Activated CD8-positive, alpha-beta T cell treated with anti-CD3 and anti-CD28 coated beads, Interleukin-2, amount 10 ng/mL, durations not matched to agents 7 days and 5 days (primary cell): ENCODE data around the gene GALM. TPM values are rescaled to one million over a fixed set of nuclear protein-coding genes. Genes with fewer than 3 reads are reported as not detected.
A peak's percentile ranks its signal among the peaks of the same experiment; 100 is the strongest.

Source experiments
- ATAC-seq: fragments of 150-1000 bp; cut with Tn5 transposase; one replicate; pipeline ENCODE4 v1.10.0; 2021; ENCODE audit warnings: moderate library complexity
- CTCF ChIA-PET: fragments of 350-600 bp; sonication (Branson Sonifier 250); formaldehyde crosslinking; loops from one replicate; lab custom pipeline; 2021; ENCODE audit warnings: antibody characterized with exemption; lab: Charles Lee
- POLR2A ChIA-PET: fragments of 350-600 bp; sonication (Branson Sonifier 250); formaldehyde crosslinking; loops from one replicate; lab custom pipeline; 2021; ENCODE audit warnings: antibody characterized with exemption; lab: Charles Lee
- DNase-seq: peaks from one replicate; pipeline ENCODE4 v3.0.0-alpha.2; 2020
- H3K27ac Mint-ChIP-seq: one replicate; pipeline ENCODE4 v1.8.0; 2021; ENCODE audit warnings: mild to moderate bottlenecking, mixed read lengths
- H3K27me3 Mint-ChIP-seq: one replicate; pipeline ENCODE4 v1.8.0; 2021; ENCODE audit warnings: low read depth, mixed read lengths
- H3K36me3 Mint-ChIP-seq: one replicate; pipeline ENCODE4 v1.8.0; 2021; ENCODE audit warnings: low read depth, mixed read lengths
- H3K4me1 Mint-ChIP-seq: one replicate; pipeline ENCODE4 v1.8.0; 2021; ENCODE audit warnings: low read depth, mixed read lengths
- H3K4me3 Mint-ChIP-seq: one replicate; pipeline ENCODE4 v1.8.0; 2021; ENCODE audit warnings: mild to moderate bottlenecking, mixed read lengths
- H3K9me3 Mint-ChIP-seq: one replicate; pipeline ENCODE4 v1.8.0; 2022; ENCODE audit warnings: mixed read lengths; ENCODE audit not compliant: insufficient read depth
- total RNA-seq, 2 experiments: library from RNA; stranded (reverse); gene quantifications; one replicate each; pipeline ENCODE4 v1.2.3, GENCODE V29; 2021

The GALM gene
- total RNA-seq, 2 experiments from 2014 or later = 27.6 TPM

- Mint-ChIP-seq H3K27ac (no peak overlapping the region), H3K4me3 (no peak overlapping the region), H3K9me3 (no peaks in the 10 kb centered on the region), H3K27me3 (no peaks in the 10 kb centered on the region), H3K36me3 (peaks cover 81% of the 10 kb centered on the region), H3K4me1 (peaks cover 31% of the 10 kb centered on the region)
- ChIA-PET POLR2A (interaction anchor here (0.6 to 3.5 kb wide), 5 partner anchors 10 to 209 kb away, joined by 3 to 36 read pairs (median 3); partner anchors contain the start of gene SRSF7), CTCF (interaction anchor here (0.8 to 12.1 kb wide), 21 partner anchors 9 to 209 kb away, joined by 3 to 160 read pairs (median 4); partner anchors contain the start of genes GALM and HNRNPLL)
- no peak for DNase-seq
- peak; percentile 25 for ATAC-seq
Observed at GRCh38 chr2:38740851-38741731, 75.2 kb downstream of the GALM start.

- Mint-ChIP-seq H3K27me3 (no peaks in the 10 kb centered on the region), H3K4me1 (peaks cover 49% of the 10 kb centered on the region), H3K36me3 (peaks cover 82% of the 10 kb centered on the region), H3K4me3 (no peak overlapping the region), H3K27ac (peak overlapping the region; percentile 24), H3K9me3 (no peaks in the 10 kb centered on the region)
- ChIA-PET POLR2A (interaction anchor here (0.7 to 2.8 kb wide), 8 partner anchors 8 to 198 kb away, joined by 3 to 16 read pairs (median 6); partner anchors contain the start of gene SRSF7), CTCF (interaction anchor here (1.1 to 12.1 kb wide), 6 partner anchors 92 to 207 kb away, joined by 3 to 160 read pairs (median 9); no protein-coding TSS in a partner anchor)
- DNase-seq (no peak), ATAC-seq (peak; percentile 13)
Observed at GRCh38 chr2:38742797-38743559, 77.1 kb downstream of the GALM start.

- Mint-ChIP-seq H3K27me3 (no peaks in the 10 kb centered on the region), H3K4me3 (no peak overlapping the region), H3K9me3 (no peaks in the 10 kb centered on the region), H3K36me3 (peaks cover 82% of the 10 kb centered on the region), H3K27ac (peak overlapping the region; percentile 34), H3K4me1 (peaks cover 56% of the 10 kb centered on the region)
- ChIA-PET POLR2A (interaction anchor here (0.6 to 2.8 kb wide), 9 partner anchors 7 to 229 kb away, joined by 3 to 16 read pairs (median 5); partner anchors contain the start of gene SRSF7), CTCF (interaction anchor here (0.9 to 12.1 kb wide), 8 partner anchors 10 to 486 kb away, joined by 3 to 160 read pairs (median 6); no protein-coding TSS in a partner anchor)
- DNase-seq (no peak), ATAC-seq (no peak)
Observed at GRCh38 chr2:38743672-38744398, 77.9 kb downstream of the GALM start.

- Mint-ChIP-seq H3K9me3 (no peaks in the 10 kb centered on the region), H3K4me3 (no peak overlapping the region), H3K36me3 (peaks cover 82% of the 10 kb centered on the region), H3K27ac (peak overlapping the region; percentile 34), H3K4me1 (peaks cover 59% of the 10 kb centered on the region), H3K27me3 (no peaks in the 10 kb centered on the region)
- ChIA-PET POLR2A (interaction anchor here (0.6 to 2.8 kb wide), 8 partner anchors 10 to 229 kb away, joined by 3 to 16 read pairs (median 3); no protein-coding TSS in a partner anchor), CTCF (interaction anchor here (0.9 to 12.1 kb wide), 8 partner anchors 11 to 485 kb away, joined by 3 to 160 read pairs (median 6); no protein-coding TSS in a partner anchor)
- ATAC-seq (no peak), DNase-seq (no peak)
Observed at GRCh38 chr2:38744399-38744780, 78.5 kb downstream of the GALM start.

- ATAC-seq (no peak), DNase-seq (no peak)
- no peaks in the 10 kb centered on the region for H3K27me3 Mint-ChIP-seq
- H3K4me1 Mint-ChIP-seq = peaks cover 62% of the 10 kb centered on the region
- no peak overlapping the region for H3K27ac Mint-ChIP-seq
- ChIA-PET CTCF (interaction anchor here (1.4 to 2.0 kb wide), 2 partner anchors 163 to 166 kb away, joined by 7 to 9 read pairs; no protein-coding TSS in a partner anchor), POLR2A (interaction anchor here (0.9 to 1.0 kb wide), 3 partner anchors 13 to 211 kb away, joined by 3 to 4 read pairs (median 3); no protein-coding TSS in a partner anchor)
- peaks cover 85% of the 10 kb centered on the region for H3K36me3 Mint-ChIP-seq
- no peaks in the 10 kb centered on the region for H3K9me3 Mint-ChIP-seq
- H3K4me3 Mint-ChIP-seq = peak overlapping the region; percentile 16
Observed at GRCh38 chr2:38745267-38745666, 79.4 kb downstream of the GALM start.

- CTCF ChIA-PET = interaction anchor here (2.0 kb wide), 1 partner anchor 167 kb away, joined by 7 read pairs; no protein-coding TSS in a partner anchor
- DNase-seq (no peak), ATAC-seq (no peak)
- POLR2A ChIA-PET = interaction anchor here (0.9 to 6.4 kb wide), 2 partner anchors 51 to 147 kb away, joined by 4 to 85 read pairs; partner anchors contain the start of gene HNRNPLL
- Mint-ChIP-seq H3K36me3 (peaks cover 83% of the 10 kb centered on the region), H3K4me3 (peak overlapping the region; percentile 93), H3K9me3 (no peaks in the 10 kb centered on the region), H3K27ac (peak overlapping the region; percentile 17), H3K27me3 (no peaks in the 10 kb centered on the region), H3K4me1 (peaks cover 63% of the 10 kb centered on the region)
Observed at GRCh38 chr2:38747007-38747424, 81.1 kb downstream of the GALM start.

GRCh38 chr2:38747819-38748218 lies 81.9 kb downstream of the GALM start:
- Mint-ChIP-seq H3K27ac (peak overlapping the region; percentile 67), H3K4me3 (peak overlapping the region; percentile 93), H3K36me3 (peaks cover 76% of the 10 kb centered on the region), H3K27me3 (no peaks in the 10 kb centered on the region), H3K9me3 (no peaks in the 10 kb centered on the region), H3K4me1 (peaks cover 68% of the 10 kb centered on the region)
- POLR2A ChIA-PET = interaction anchor here (0.6 to 6.4 kb wide), 7 partner anchors 10 to 206 kb away, joined by 3 to 85 read pairs (median 4); partner anchors contain the start of gene HNRNPLL
- ATAC-seq (no peak), DNase-seq (no peak)
- CTCF ChIA-PET = interaction anchor here (1.0 to 1.2 kb wide), 2 partner anchors 240 to 482 kb away, joined by 3 read pairs; no protein-coding TSS in a partner anchor

- Mint-ChIP-seq H3K27ac (peak overlapping the region; percentile 67), H3K27me3 (no peaks in the 10 kb centered on the region), H3K9me3 (no peaks in the 10 kb centered on the region), H3K36me3 (peaks cover 73% of the 10 kb centered on the region), H3K4me3 (peak overlapping the region; percentile 93), H3K4me1 (peaks cover 66% of the 10 kb centered on the region)
- POLR2A ChIA-PET = interaction anchor here (1.3 to 6.4 kb wide), 4 partner anchors 10 to 191 kb away, joined by 3 to 85 read pairs (median 33); partner anchors contain the start of genes GALM and HNRNPLL
- ATAC-seq (no peak), DNase-seq (no peak)
- CTCF ChIA-PET = interaction anchor here (1.0 to 1.2 kb wide), 3 partner anchors 23 to 481 kb away, joined by 3 read pairs; no protein-coding TSS in a partner anchor
Observed at GRCh38 chr2:38748391-38748790, 82.5 kb downstream of the GALM start.

GRCh38 chr2:38748943-38749804 lies 83.3 kb downstream of the GALM start:
- DNase-seq = no peak
- H3K36me3 Mint-ChIP-seq = peaks cover 66% of the 10 kb centered on the region
- H3K4me3 Mint-ChIP-seq = peak overlapping the region; percentile 93
- H3K27me3 Mint-ChIP-seq = no peaks in the 10 kb centered on the region
- ChIA-PET CTCF (interaction anchor here (0.6 to 1.2 kb wide), 4 partner anchors 9 to 480 kb away, joined by 3 read pairs; no protein-coding TSS in a partner anchor), POLR2A (interaction anchor here (1.3 to 6.4 kb wide), 5 partner anchors 11 to 192 kb away, joined by 3 to 85 read pairs (median 35); partner anchors contain the start of genes GALM and HNRNPLL)
- peaks cover 67% of the 10 kb centered on the region for H3K4me1 Mint-ChIP-seq
- H3K9me3 Mint-ChIP-seq = no peaks in the 10 kb centered on the region
- ATAC-seq = no peak
- peak overlapping the region; percentile 98 for H3K27ac Mint-ChIP-seq
